Skeletal muscle tissue (tissue), 4 donors: Measurements from ENCODE around the gene TADA2B. TPM values are rescaled to one million over a fixed set of nuclear protein-coding genes. Genes with fewer than 3 reads are reported as not detected.

Experiments
- H3K27ac ChIP-seq: one replicate; pipeline ENCODE4 v1.7.0; 2013; ENCODE audit warnings: mild to moderate bottlenecking, low read depth, low read length, inconsistent platforms
- H3K27me3 ChIP-seq, 3 donors: one replicate each; pipeline ENCODE4 v1.7.0; 2013; ENCODE audit warnings: low read length in 3 of 3; ENCODE audit not compliant: control insufficient read depth in 3 of 3, insufficient read depth in 3 of 3
- H3K36me3 ChIP-seq, 3 donors: one replicate each; pipeline ENCODE4 v1.7.0; 2013; ENCODE audit warnings: low read length in 3 of 3; ENCODE audit not compliant: control insufficient read depth in 3 of 3, insufficient read depth in 3 of 3
- H3K4me1 ChIP-seq, 3 donors: one replicate each; pipeline ENCODE4 v1.7.0; 2013; ENCODE audit warnings: low read length in 3 of 3, mild to moderate bottlenecking in 3 of 3; ENCODE audit not compliant: control insufficient read depth in 3 of 3, insufficient read depth in 3 of 3
- H3K4me3 ChIP-seq, 3 donors: one replicate each; pipeline ENCODE4 v1.7.0; 2013; ENCODE audit warnings: low read length in 3 of 3
- H3K9ac ChIP-seq, 3 donors: one replicate each; pipeline ENCODE4 v1.7.0; 2013; ENCODE audit warnings: low read length in 3 of 3, mild to moderate bottlenecking in 3 of 3, moderate library complexity in 2 of 3, low read depth in 1 of 3
- H3K9me3 ChIP-seq, 3 donors: one replicate each; pipeline ENCODE4 v1.7.0; 2013; ENCODE audit warnings: low read length in 3 of 3; ENCODE audit not compliant: control insufficient read depth in 3 of 3
- total RNA-seq: library from RNA; depleted of rRNA; stranded (reverse); fragments of >200 nt; gene quantifications from one replicate; pipeline ENCODE4 v1.2.3, GENCODE V29; 2014
- donor health status: Osteomylitis.

The TADA2B gene
- total RNA-seq, 1 donor from 2014 or later: 19.3 TPM

DNA sequence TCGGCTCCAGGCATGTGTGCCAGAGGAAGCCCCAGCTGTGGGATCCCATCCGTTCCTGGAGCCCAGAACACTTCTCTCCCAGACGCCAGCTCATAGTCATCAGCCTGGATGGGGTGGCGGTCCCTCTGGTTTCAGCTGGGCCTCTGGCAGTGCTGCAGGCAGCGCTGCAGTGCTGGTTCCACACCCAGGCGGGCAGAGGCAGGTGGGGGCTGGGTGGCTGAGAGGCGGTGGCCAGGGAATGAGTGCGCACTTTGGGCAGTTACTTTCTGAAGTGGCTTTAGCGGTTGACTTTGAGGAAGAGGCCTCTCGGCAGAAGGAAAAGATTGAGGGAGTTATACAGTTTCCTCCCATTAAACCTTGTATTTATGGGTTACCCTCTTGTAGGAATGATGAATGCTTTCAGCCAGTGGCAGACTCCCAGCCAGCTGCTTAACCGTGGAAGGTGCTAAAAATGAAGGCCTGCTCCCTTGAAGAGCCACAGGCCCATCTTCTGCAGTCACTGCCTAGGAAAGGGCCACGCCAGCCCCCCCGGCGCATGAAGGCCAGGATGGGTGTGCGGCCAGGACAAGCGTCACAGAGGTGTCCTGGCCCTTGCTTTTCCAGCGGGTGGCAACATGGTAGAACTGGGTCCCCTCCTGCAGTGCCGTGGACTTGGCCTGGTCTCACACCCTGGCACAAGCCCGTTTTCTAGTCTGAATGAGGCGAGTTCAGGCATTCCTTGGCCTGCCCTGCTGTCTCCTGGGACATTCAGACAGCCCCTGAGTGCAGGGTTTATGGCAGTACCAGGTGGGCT, 9.9 kb downstream of the TADA2B start:
- peaks cover 14 to 53% (median 32%) of the 10 kb centered on the region in 3 donors for H3K4me1 ChIP-seq

DNA sequence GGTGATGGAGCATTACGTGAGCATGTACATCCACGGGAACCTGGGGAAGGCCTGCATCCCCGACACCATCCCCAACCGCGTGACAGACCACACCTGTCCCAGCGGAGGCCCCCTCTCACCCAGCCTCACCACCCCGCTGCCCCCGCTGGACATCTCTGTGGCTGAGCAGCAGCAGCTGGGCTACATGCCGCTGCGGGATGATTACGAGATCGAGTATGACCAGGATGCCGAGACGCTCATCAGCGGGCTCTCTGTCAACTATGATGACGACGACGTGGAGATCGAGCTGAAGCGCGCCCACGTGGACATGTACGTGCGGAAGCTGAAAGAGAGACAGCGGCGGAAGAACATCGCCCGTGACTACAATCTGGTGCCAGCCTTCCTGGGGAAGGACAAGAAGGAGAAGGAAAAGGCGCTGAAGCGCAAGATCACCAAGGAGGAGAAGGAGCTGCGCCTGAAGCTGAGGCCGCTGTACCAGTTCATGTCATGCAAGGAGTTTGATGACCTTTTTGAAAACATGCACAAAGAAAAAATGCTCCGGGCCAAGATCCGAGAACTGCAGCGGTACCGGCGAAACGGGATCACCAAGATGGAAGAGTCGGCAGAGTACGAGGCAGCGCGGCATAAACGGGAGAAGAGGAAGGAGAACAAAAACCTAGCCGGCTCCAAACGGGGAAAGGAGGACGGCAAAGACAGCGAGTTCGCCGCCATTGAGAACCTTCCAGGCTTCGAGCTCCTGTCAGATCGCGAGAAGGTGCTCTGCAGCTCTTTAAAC, 11.1 kb downstream of the TADA2B start:
- H3K36me3 ChIP-seq: peaks cover 30 to 36% (median 35%) of the 10 kb centered on the region in 3 donors
- H3K4me3 ChIP-seq: no peak overlapping the region
- H3K9me3 ChIP-seq: no peaks in the 10 kb centered on the region
- H3K9ac ChIP-seq: no peak overlapping the region
- H3K27ac ChIP-seq: peak overlapping the region; percentile 58
- peaks cover 14 to 47% (median 31%) of the 10 kb centered on the region in 3 donors for H3K4me1 ChIP-seq
- no peaks in the 10 kb centered on the region for H3K27me3 ChIP-seq

More for the DNA sequence above, 9.9 kb downstream of the TADA2B start:
- Histone ChIP-seq H3K27me3 (no peaks in the 10 kb centered on the region), H3K27ac (peak overlapping the region; percentile 58), H3K9ac (peak overlapping the region in 1 of 3 donors; percentile 57), H3K36me3 (peaks cover 30 to 35% (median 31%) of the 10 kb centered on the region in 3 donors), H3K9me3 (no peaks in the 10 kb centered on the region), H3K4me3 (no peak overlapping the region)

DNA sequence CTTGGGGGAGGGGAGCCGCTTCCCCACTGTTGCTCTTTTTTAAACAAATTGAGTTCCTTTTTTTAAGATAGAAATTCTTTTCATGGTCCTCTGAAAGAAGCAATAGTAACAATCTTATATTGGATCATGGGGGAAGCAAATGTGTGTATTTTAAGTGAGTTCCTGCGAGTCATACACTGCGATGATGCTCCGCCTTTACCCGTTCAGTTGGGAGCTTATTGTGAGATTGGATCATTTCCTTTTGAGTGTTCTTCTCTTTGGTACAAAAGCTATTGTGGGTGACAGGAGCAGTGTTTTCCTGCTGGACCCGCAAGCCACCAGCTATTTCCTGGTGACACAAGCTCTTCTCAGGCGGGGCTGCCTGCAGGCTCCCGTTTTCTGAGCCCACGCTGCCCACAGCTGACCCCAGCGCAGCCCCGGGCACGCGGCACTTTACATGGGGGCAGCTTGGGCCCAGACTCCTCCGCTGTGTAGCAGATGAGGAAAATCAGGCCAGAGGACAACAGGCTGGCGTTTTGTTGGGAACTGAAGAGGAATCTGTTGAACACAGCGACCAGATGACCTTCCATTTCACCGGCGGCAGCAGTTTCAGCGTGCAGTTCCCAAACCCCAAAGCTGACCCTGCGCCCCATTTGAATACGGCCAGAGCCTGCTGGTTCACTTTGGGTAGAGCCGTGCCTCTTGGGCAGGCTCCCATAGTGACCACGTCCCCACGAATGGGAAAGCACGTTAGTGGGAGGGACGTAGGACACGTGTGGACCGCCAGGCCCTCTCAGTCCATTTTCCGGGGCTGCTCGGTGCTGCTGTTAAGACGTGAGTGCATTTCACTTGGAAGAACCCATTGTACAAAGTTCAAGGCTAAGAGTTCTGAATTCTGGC, 12.2 kb downstream of the TADA2B start:
- H3K27me3 ChIP-seq: no peaks in the 10 kb centered on the region

DNA sequence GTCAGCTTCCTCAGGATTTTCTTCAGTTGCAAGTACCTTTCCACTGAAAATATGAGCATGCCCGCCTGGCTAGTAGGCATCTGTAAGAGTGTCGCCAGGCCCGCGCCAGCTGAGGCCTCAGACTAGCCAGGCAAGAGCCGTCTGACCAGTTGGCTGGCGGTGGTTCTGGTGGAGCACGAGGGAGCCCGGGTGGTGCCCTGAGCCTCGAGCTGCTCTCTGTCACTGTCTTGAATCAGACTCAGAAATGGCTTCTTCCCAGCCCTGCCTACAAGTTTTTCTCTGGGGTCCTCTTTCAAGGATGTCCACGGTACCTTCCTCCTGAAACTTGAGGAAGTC, 12.8 kb downstream of the TADA2B start:
- Histone ChIP-seq H3K9ac (no peak overlapping the region), H3K4me3 (no peak overlapping the region), H3K36me3 (peaks cover 42 to 51% (median 48%) of the 10 kb centered on the region in 3 donors), H3K27me3 (no peaks in the 10 kb centered on the region), H3K9me3 (no peaks in the 10 kb centered on the region), H3K27ac (no peak overlapping the region), H3K4me1 (peaks cover 13 to 31% (median 17%) of the 10 kb centered on the region in 3 donors)

More for the DNA sequence above, 12.2 kb downstream of the TADA2B start:
- no peak overlapping the region for H3K4me3 ChIP-seq
- no peak overlapping the region for H3K9ac ChIP-seq
- H3K36me3 ChIP-seq: peaks cover 36 to 46% (median 42%) of the 10 kb centered on the region in 3 donors
- H3K27ac ChIP-seq: no peak overlapping the region
- peaks cover 13 to 37% (median 21%) of the 10 kb centered on the region in 3 donors for H3K4me1 ChIP-seq
- no peaks in the 10 kb centered on the region for H3K9me3 ChIP-seq

DNA sequence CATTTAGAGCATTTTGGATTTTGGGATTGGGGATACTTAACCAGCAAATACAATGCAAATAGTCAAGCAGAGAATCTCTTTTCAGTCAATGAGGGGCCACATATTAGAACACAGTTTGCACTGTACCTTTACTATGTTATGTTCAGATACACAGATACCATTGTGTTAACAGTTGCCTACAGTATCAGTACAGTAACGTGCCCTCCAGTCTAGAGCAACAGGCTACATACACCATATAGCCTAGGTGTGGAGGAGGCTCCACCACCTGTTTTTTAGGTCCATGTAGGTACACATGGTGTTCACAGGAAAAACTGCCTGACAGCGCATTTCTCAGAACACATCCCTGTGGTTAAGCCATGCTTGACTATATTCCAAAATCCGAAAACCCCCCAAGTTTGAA, 15.6 kb downstream of the TADA2B start:
- H3K36me3 ChIP-seq: peaks cover 60 to 72% (median 62%) of the 10 kb centered on the region in 3 donors
- H3K27me3 ChIP-seq: no peaks in the 10 kb centered on the region
- no peak overlapping the region for H3K9ac ChIP-seq
- H3K4me1 ChIP-seq: peaks cover 0 to 7% (median under 1%) of the 10 kb centered on the region in 3 donors
- no peaks in the 10 kb centered on the region for H3K9me3 ChIP-seq
- H3K4me3 ChIP-seq: no peak overlapping the region
- no peak overlapping the region for H3K27ac ChIP-seq

DNA sequence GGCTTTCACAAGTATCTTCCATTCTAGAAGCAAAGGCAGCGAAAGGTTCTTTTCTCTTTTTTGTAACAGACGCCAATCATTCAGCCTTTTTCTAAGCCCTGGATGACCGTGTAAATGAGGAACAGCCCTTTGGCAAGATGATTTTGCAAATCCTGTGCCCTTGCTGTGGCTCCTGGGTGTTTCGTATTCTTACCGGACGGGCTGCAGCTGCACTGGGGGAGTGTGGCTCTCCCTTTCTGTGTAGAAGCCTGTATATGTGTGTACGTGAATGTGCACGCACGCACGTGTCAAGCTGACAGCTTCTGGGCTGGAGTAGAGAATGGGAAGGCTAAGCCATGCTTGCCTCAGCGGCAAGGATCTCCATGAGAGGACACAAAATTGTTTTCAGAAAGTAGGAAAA, 16.5 kb downstream of the TADA2B start:
- H3K4me1 ChIP-seq: peaks cover 0 to 5% (median under 1%) of the 10 kb centered on the region in 3 donors
- no peak overlapping the region for H3K9ac ChIP-seq
- no peak overlapping the region for H3K4me3 ChIP-seq
- H3K36me3 ChIP-seq: peaks cover 54 to 67% (median 57%) of the 10 kb centered on the region in 3 donors
- no peaks in the 10 kb centered on the region for H3K9me3 ChIP-seq
- H3K27me3 ChIP-seq: no peaks in the 10 kb centered on the region
- no peak overlapping the region for H3K27ac ChIP-seq

DNA sequence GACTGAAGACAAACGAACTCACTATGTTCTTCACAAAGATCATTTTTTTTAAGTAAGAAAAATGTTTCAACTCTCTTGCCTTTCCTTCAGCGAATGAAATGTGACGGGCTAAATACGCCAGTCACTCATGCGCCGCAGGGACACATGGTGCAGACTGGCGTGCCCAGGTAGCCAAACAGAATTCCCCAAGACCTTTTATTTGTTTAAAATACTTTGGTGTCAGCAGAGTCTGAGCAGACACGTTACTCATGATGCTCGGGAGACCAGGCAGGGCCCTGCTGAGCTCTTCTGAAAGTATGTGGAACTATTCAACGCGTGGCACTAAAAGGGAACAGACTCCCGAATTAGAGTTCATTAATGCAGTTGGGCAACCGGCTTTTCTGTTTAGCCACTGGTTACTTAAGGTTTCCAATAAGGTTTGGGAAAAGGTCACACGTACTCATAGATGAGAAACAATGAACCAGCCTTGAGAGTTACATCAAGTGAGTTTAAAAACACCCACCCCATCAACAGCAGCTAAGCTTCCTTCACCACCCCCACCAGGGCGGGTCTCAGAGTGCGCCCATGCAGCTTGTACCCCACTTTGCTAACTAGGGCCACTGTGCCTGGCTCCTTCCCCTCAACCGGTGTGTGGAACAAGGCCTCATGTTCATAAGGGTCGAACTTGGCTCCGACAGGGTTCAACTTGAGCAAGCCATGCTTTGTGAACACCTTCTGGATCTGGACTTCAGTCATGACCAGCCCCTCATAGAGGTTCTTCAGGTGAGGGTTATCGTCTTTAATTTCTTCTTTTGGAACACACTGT, 17.4 kb downstream of the TADA2B start:
- H3K36me3 ChIP-seq: peaks cover 47 to 63% (median 53%) of the 10 kb centered on the region in 3 donors
- H3K27ac ChIP-seq: no peak overlapping the region
- H3K4me3 ChIP-seq: no peak overlapping the region
- H3K9me3 ChIP-seq: no peaks in the 10 kb centered on the region
- H3K9ac ChIP-seq: no peak overlapping the region
- no peaks in the 10 kb centered on the region for H3K27me3 ChIP-seq
- H3K4me1 ChIP-seq: peaks cover 0 to 5% (median 3%) of the 10 kb centered on the region in 3 donors

DNA sequence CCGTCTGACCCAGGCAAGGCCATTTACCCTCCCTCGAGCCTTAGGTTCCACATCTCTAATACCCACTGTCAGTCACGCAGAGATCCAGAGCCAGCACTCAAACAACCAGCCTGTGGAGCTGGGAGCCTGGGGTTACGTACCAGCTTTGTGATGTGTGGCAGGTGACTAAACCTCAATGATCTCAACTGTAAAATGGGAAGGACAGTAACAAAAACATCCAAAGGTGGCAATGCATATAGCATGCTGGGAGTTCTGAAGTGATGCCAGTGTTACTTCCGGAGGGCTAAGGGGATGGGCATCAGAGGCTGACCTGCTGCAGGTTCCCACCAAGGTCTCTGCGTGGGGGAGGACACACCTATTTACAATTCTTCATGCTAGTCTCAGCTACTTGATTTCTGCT, 18.6 kb downstream of the TADA2B start:
- H3K9ac ChIP-seq: no peak overlapping the region
- H3K36me3 ChIP-seq: peaks cover 40 to 50% (median 42%) of the 10 kb centered on the region in 3 donors

DNA sequence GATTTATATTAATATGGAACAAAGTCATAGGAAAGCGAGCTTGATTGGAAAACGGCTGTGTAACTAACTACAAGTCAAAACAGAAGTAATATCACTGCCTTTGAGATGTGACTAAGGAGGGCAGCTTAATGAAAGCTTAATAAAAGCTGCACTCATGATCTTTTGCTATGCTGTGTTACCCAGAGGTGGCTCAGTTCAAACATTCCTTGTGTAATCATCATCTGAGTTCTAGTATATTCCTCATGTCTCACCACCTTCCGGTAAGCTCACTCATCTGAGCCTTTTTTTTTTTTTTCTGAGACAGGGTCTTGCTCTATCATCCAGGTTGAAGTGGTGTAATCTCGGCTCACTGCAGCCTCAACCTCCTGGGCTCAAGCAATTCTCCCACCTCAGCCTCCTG, 19.6 kb downstream of the TADA2B start:
- Histone ChIP-seq H3K27ac (no peak overlapping the region), H3K4me1 (peaks cover 15 to 20% (median 15%) of the 10 kb centered on the region in 3 donors), H3K36me3 (peaks cover 40 to 50% (median 41%) of the 10 kb centered on the region in 3 donors)

More for the DNA sequence above, 18.6 kb downstream of the TADA2B start:
- no peaks in the 10 kb centered on the region for H3K9me3 ChIP-seq
- H3K4me1 ChIP-seq: peaks cover 9 to 13% (median 10%) of the 10 kb centered on the region in 3 donors
- H3K27me3 ChIP-seq: no peaks in the 10 kb centered on the region
- H3K4me3 ChIP-seq: no peak overlapping the region
- H3K27ac ChIP-seq: no peak overlapping the region

More for the DNA sequence above, 19.6 kb downstream of the TADA2B start:
- Histone ChIP-seq H3K27me3 (no peaks in the 10 kb centered on the region), H3K9ac (no peak overlapping the region), H3K9me3 (no peaks in the 10 kb centered on the region), H3K4me3 (no peak overlapping the region)
